ENCODE measurements around the gene MALRD1.

DNA sequence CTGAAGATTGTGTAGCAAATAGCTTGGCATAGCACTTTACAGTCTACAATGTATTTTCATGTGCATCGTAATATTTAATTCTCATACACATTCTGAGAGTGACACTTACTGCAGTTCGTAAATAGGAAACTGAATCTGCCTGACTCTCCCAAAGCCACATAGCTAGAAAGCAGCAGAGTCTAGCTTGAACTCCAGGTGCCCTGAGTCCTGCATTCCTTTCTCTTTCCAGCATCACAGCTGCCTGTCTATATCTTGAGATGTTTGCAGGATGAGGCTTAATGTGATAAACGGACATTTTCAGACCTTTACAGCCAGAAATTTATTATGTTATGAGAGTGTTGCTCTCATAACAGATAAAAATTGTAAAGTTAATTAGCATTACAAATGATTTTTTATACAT lies 634.8 kb downstream of the MALRD1 start:
- TF ChIP-seq, protein P1, sequence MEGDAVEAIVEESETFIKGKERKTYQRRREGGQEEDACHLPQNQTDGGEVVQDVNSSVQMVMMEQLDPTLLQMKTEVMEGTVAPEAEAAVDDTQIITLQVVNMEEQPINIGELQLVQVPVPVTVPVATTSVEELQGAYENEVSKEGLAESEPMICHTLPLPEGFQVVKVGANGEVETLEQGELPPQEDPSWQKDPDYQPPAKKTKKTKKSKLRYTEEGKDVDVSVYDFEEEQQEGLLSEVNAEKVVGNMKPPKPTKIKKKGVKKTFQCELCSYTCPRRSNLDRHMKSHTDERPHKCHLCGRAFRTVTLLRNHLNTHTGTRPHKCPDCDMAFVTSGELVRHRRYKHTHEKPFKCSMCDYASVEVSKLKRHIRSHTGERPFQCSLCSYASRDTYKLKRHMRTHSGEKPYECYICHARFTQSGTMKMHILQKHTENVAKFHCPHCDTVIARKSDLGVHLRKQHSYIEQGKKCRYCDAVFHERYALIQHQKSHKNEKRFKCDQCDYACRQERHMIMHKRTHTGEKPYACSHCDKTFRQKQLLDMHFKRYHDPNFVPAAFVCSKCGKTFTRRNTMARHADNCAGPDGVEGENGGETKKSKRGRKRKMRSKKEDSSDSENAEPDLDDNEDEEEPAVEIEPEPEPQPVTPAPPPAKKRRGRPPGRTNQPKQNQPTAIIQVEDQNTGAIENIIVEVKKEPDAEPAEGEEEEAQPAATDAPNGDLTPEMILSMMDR (conservative IDR thresholded peaks at IDR 0.05 in 1 of 2, IDR thresholded peaks at IDR 0.05 in 1 of 2; ENCODE audit: low read depth in 1 of 2, low read length in 2 of 2) = no peak
- no peak for TF ChIP-seq EZH2 (IDR thresholded peaks at IDR 0.05; ENCODE audit: low read length, missing control alignments)

Data from fibroblast of lung (primary cell).